Measurements from ENCODE around the gene ORC4. TPM values are rescaled to one million over a fixed set of nuclear protein-coding genes. Genes with fewer than 3 reads are reported as not detected.
A peak's percentile ranks its signal among the peaks of the same experiment; 100 is the strongest.
"Not testable (repeated sequence)": the region's sequence is repeated elsewhere in the genome, so short reads cannot be mapped to it uniquely, and the experiment has no call there.

The ORC4 gene
- total and polyA plus RNA-seq, 3 experiments from 2014 or later, result 34.8 to 39.3 (median 35.4) TPM

DNA sequence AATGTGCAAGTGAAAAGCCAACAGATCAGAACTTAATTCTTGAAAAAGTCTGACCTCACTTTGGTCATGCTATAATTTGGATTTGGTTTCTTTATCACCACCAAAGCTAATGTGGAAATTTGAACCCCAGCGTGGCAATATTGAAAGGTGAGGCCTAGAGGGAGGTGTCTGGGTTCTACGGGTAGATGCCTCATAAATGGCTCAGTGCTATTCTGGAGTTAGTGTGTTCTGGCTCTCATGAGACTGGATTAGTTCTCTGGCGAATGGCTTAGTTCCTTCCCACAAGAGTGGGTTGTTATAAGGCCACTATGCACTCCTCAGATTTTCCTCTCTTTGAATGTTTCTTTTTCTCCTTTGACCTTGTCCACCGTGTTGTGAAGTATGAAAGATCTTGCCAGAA is 22.3 kb downstream of the ORC4 start:
- Histone ChIP-seq H3K9me3 (ENCODE audit: low read length) (no peaks in the 10 kb centered on the region), H3K4me1 (ENCODE audit: insufficient read depth, low read length) (peaks cover 11% of the 10 kb centered on the region), H3K27ac (ENCODE audit: low read depth, low read length) (no peak overlapping the region), H3K27me3 (ENCODE audit: insufficient read depth, low read length, poor library complexity, severe bottlenecking) (no peaks in the 10 kb centered on the region), H3K36me3 (ENCODE audit: insufficient read depth, low read length) (no peaks in the 10 kb centered on the region), H3K4me3 (ENCODE audit: low read length) (no peak overlapping the region)
- ChIA-PET POLR2A (no interaction called here), CTCF (no interaction called here)
- no peak overlapping the region for H3K4me3 Mint-ChIP-seq
- peak overlapping the region in 3 of 8 donors; percentile 4 to 74 (median 23) for H3K27ac Mint-ChIP-seq
- peaks cover 14 to 35% (median 35%) of the 10 kb centered on the region in 3 donors for H3K36me3 Mint-ChIP-seq
- peaks cover 41 to 69% (median 69%) of the 10 kb centered on the region in 3 donors for H3K4me1 Mint-ChIP-seq
- H3K27me3 Mint-ChIP-seq, result peaks cover 0 to 1% of the 10 kb centered on the region in 2 donors
- H3K9me3 Mint-ChIP-seq, result peaks cover 12 to 18% (median 17%) of the 10 kb centered on the region in 5 donors
- no peak for DNase-seq

DNA sequence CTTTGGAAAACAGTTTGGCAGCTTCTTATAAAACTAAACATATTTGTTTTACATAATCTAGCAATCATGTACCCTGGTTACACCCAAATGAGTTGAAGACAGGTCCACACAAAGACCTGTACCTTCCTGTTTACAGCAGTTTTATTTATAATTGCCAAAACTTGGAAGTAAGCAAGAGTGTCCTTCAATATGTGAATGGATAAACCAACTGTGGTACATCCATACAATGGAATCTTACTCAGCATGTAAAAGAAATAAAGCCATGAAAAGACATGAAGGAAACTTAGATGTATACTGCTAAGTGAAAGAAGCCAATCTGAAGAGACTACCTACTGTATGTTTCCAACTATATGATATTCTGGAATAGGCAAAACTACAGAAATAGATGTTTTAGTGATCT is 23.7 kb downstream of the ORC4 start:
- CTCF ChIA-PET, result interaction anchor here (1.0 kb wide), 1 partner anchor 8 kb away, joined by 6 read pairs; no protein-coding TSS in a partner anchor
- peaks cover 3 to 5% (median 4%) of the 10 kb centered on the region in 5 donors for H3K9me3 Mint-ChIP-seq
- H3K4me3 Mint-ChIP-seq, result no peak overlapping the region
- no peak for DNase-seq
- Histone ChIP-seq H3K9me3 (ENCODE audit: low read length) (no peaks in the 10 kb centered on the region), H3K36me3 (ENCODE audit: insufficient read depth, low read length) (no peaks in the 10 kb centered on the region), H3K27me3 (ENCODE audit: insufficient read depth, low read length, poor library complexity, severe bottlenecking) (no peaks in the 10 kb centered on the region), H3K4me1 (ENCODE audit: insufficient read depth, low read length) (peaks cover 11% of the 10 kb centered on the region), H3K27ac (ENCODE audit: low read depth, low read length) (no peak overlapping the region), H3K4me3 (ENCODE audit: low read length) (no peak overlapping the region)
- H3K36me3 Mint-ChIP-seq, result peaks cover 12 to 23% (median 21%) of the 10 kb centered on the region in 3 donors
- peaks cover 0 to 1% of the 10 kb centered on the region in 2 donors for H3K27me3 Mint-ChIP-seq
- H3K4me1 Mint-ChIP-seq, result peaks cover 44 to 68% (median 65%) of the 10 kb centered on the region in 3 donors
- no peak overlapping the region for H3K27ac Mint-ChIP-seq
- POLR2A ChIA-PET, result no interaction called here

DNA sequence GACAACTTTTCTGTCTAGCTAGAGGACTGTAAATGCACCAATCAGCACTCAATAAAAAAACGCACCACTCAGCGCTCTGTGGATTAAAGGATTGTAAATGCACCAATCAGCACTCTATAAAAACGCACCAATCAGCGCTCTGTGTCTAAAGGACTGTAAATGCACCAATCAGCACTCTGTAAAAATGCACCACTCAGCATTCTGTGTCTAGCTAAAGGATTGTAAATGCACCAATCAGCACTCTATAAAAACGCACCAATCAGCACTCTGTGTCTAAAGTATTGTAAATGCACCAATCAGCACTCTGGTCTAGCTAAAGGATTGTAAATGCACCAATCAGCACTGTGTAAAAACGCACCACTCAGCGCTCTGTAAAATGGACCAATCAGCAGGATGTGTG is 25.6 kb downstream of the ORC4 start:
- H3K27me3 Mint-ChIP-seq; H3K9me3 ChIP-seq (ENCODE audit: low read length); H3K4me3 Mint-ChIP-seq; H3K27ac Mint-ChIP-seq; H3K4me3 ChIP-seq (ENCODE audit: low read length); H3K9me3 Mint-ChIP-seq; H3K27ac ChIP-seq (ENCODE audit: low read depth, low read length); DNase-seq; H3K36me3 ChIP-seq (ENCODE audit: insufficient read depth, low read length); H3K4me1 ChIP-seq (ENCODE audit: insufficient read depth, low read length); POLR2A ChIA-PET; H3K27me3 ChIP-seq (ENCODE audit: insufficient read depth, low read length, poor library complexity, severe bottlenecking): not testable (repeated sequence)
- Mint-ChIP-seq H3K4me1 (peaks cover 34 to 55% (median 53%) of the 10 kb centered on the region in 3 donors), H3K36me3 (peaks cover 12 to 21% (median 18%) of the 10 kb centered on the region in 3 donors)
- CTCF ChIA-PET, result interaction anchor here (1.6 kb wide), 1 partner anchor 515 kb away, joined by 6 read pairs; no protein-coding TSS in a partner anchor

GRCh38 chr2:147989809-147990403 is 30.6 kb downstream of the ORC4 start:
- Histone ChIP-seq H3K9me3 (ENCODE audit: low read length) (no peaks in the 10 kb centered on the region), H3K36me3 (ENCODE audit: insufficient read depth, low read length) (no peaks in the 10 kb centered on the region), H3K4me3 (ENCODE audit: low read length) (no peak overlapping the region), H3K4me1 (ENCODE audit: insufficient read depth, low read length) (peaks cover under 1% of the 10 kb centered on the region), H3K27ac (ENCODE audit: low read depth, low read length) (no peak overlapping the region), H3K27me3 (ENCODE audit: insufficient read depth, low read length, poor library complexity, severe bottlenecking) (no peaks in the 10 kb centered on the region)
- no peaks in the 10 kb centered on the region for H3K27me3 Mint-ChIP-seq
- H3K4me1 Mint-ChIP-seq, result peaks cover 29 to 44% (median 38%) of the 10 kb centered on the region in 3 donors
- no peak overlapping the region for H3K4me3 Mint-ChIP-seq
- peak in 3 of 5 donors; percentile 38 to 49 (median 47) for DNase-seq
- H3K36me3 Mint-ChIP-seq, result peaks cover 3 to 6% (median 5%) of the 10 kb centered on the region in 3 donors
- peak overlapping the region in 2 of 8 donors; percentile 29 to 48 for H3K27ac Mint-ChIP-seq
- H3K9me3 Mint-ChIP-seq, result no peaks in the 10 kb centered on the region
- POLR2A ChIA-PET, result no interaction called here
- CTCF ChIA-PET, result interaction anchor here (0.8 to 4.0 kb wide), 4 partner anchors 10 to 535 kb away, joined by 3 to 32 read pairs (median 4); no protein-coding TSS in a partner anchor

- Histone ChIP-seq H3K9me3 (ENCODE audit: low read length) (no peaks in the 10 kb centered on the region), H3K4me1 (ENCODE audit: insufficient read depth, low read length) (peaks cover 6% of the 10 kb centered on the region), H3K27ac (ENCODE audit: low read depth, low read length) (no peak overlapping the region), H3K4me3 (ENCODE audit: low read length) (no peak overlapping the region), H3K27me3 (ENCODE audit: insufficient read depth, low read length, poor library complexity, severe bottlenecking) (no peaks in the 10 kb centered on the region), H3K36me3 (ENCODE audit: insufficient read depth, low read length) (no peaks in the 10 kb centered on the region)
- no peak for DNase-seq
- ChIA-PET POLR2A (no interaction called here), CTCF (interaction anchor here (0.8 to 4.0 kb wide), 6 partner anchors 8 to 1001 kb away, joined by 3 to 32 read pairs (median 4); no protein-coding TSS in a partner anchor)
- peaks cover under 1 to 1% (median under 1%) of the 10 kb centered on the region in 3 donors for H3K36me3 Mint-ChIP-seq
- no peaks in the 10 kb centered on the region for H3K27me3 Mint-ChIP-seq
- H3K4me3 Mint-ChIP-seq, result no peak overlapping the region
- H3K9me3 Mint-ChIP-seq, result no peaks in the 10 kb centered on the region
- H3K4me1 Mint-ChIP-seq, result peaks cover 30 to 47% (median 42%) of the 10 kb centered on the region in 3 donors
- H3K27ac Mint-ChIP-seq, result no peak overlapping the region
Measured at GRCh38 chr2:147989102-147989501, 31.4 kb downstream of the ORC4 start.

DNA sequence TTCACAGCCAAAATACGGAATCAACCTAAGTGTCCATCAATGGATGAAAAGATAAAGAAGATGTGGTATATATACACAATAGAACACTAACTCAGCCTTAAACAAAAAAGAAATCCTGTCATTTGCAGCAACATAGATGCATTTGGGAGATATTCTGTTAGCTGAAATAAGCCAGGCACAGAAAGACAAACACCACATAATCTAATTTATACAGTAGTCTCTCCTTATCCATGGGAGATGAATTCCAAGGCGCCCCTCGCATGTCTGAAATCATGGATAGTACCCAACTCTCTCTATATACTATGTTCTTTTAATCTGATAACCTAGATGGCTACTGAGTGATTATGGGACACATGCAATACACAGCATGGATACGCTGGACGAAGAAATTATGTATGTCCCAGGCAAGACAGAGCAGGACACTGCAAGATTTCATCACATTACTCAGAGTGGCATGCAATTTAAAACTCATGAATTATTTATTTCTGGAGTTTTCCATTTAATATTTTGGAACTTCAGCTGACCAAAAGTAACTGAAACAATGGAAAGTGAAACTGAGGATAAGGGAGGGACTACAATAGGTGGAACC is 39.5 kb downstream of the ORC4 start:
- no peak for DNase-seq
- Histone ChIP-seq H3K36me3 (ENCODE audit: insufficient read depth, low read length) (no peaks in the 10 kb centered on the region), H3K4me3 (ENCODE audit: low read length) (no peak overlapping the region), H3K27ac (ENCODE audit: low read depth, low read length) (no peak overlapping the region), H3K9me3 (ENCODE audit: low read length) (no peaks in the 10 kb centered on the region), H3K27me3 (ENCODE audit: insufficient read depth, low read length, poor library complexity, severe bottlenecking) (no peaks in the 10 kb centered on the region), H3K4me1 (ENCODE audit: insufficient read depth, low read length) (peaks cover 15% of the 10 kb centered on the region)
- Mint-ChIP-seq H3K9me3 (peaks cover 0 to 10% (median 0%) of the 10 kb centered on the region in 5 donors), H3K4me3 (no peak overlapping the region), H3K4me1 (peaks cover 49 to 89% (median 76%) of the 10 kb centered on the region in 3 donors), H3K27me3 (no peaks in the 10 kb centered on the region), H3K36me3 (peaks cover 13 to 20% (median 13%) of the 10 kb centered on the region in 3 donors), H3K27ac (peak overlapping the region in 2 of 8 donors; percentile 34 to 61)
- ChIA-PET POLR2A (no interaction called here), CTCF (no interaction called here)

DNA sequence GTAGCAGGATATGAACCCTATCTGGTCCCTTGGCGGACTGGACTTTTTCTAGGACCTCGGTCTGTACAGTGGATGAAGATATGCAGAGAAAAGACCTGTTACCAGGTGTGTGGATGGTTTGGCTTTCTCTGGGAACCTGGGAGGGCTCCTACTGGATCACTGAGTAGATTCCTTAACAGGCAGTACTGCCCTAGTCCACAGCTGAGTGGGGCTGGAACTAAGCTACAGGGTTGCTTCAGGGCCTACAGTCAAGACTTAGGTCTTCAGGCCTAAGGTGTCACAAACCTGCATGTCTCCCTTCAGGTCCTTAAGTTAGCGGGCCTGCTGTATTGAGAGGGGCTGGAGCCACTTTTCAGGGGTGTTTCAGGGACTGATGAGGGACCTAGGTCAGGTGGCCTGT is 42.9 kb downstream of the ORC4 start:
- Mint-ChIP-seq H3K9me3 (peaks cover 0 to 10% (median 0%) of the 10 kb centered on the region in 5 donors), H3K36me3 (peaks cover 13 to 30% (median 13%) of the 10 kb centered on the region in 3 donors), H3K4me1 (peaks cover 29 to 71% (median 47%) of the 10 kb centered on the region in 3 donors), H3K4me3 (no peak overlapping the region), H3K27ac (no peak overlapping the region), H3K27me3 (no peaks in the 10 kb centered on the region)
- CTCF ChIA-PET, result no interaction called here
- no peaks in the 10 kb centered on the region for H3K27me3 ChIP-seq (ENCODE audit: insufficient read depth, low read length, poor library complexity, severe bottlenecking)
- POLR2A ChIA-PET, result no interaction called here
- no peak overlapping the region for H3K27ac ChIP-seq (ENCODE audit: low read depth, low read length)
- DNase-seq, result no peak
- H3K4me1 ChIP-seq (ENCODE audit: insufficient read depth, low read length), result no peaks in the 10 kb centered on the region
- H3K9me3 ChIP-seq (ENCODE audit: low read length), result no peaks in the 10 kb centered on the region
- H3K4me3 ChIP-seq (ENCODE audit: low read length), result no peak overlapping the region
- H3K36me3 ChIP-seq (ENCODE audit: insufficient read depth, low read length), result no peaks in the 10 kb centered on the region

GRCh38 chr2:147976102-147976501 is 44.4 kb downstream of the ORC4 start:
- Mint-ChIP-seq H3K36me3 (peaks cover 13 to 37% (median 18%) of the 10 kb centered on the region in 3 donors), H3K27ac (no peak overlapping the region), H3K4me3 (no peak overlapping the region), H3K9me3 (peaks cover 0 to 10% (median 0%) of the 10 kb centered on the region in 5 donors), H3K27me3 (no peaks in the 10 kb centered on the region), H3K4me1 (peaks cover 21 to 58% (median 39%) of the 10 kb centered on the region in 3 donors)
- Histone ChIP-seq H3K4me1 (ENCODE audit: insufficient read depth, low read length) (no peaks in the 10 kb centered on the region), H3K27ac (ENCODE audit: low read depth, low read length) (no peak overlapping the region), H3K9me3 (ENCODE audit: low read length) (no peaks in the 10 kb centered on the region), H3K4me3 (ENCODE audit: low read length) (no peak overlapping the region), H3K36me3 (ENCODE audit: insufficient read depth, low read length) (no peaks in the 10 kb centered on the region), H3K27me3 (ENCODE audit: insufficient read depth, low read length, poor library complexity, severe bottlenecking) (no peaks in the 10 kb centered on the region)
- ChIA-PET CTCF (no interaction called here), POLR2A (no interaction called here)
- DNase-seq, result no peak

All from CD8-positive, alpha-beta memory T cell (primary cell).